CD4-positive, alpha-beta T cell (primary cell): Measurements from ENCODE around the gene GFI1. TPM values are rescaled to one million over a fixed set of nuclear protein-coding genes. Genes with fewer than 3 reads are reported as not detected.

Experiments used
- ATAC-seq: fragments of 200-7000 bp; cut with Tn5 transposase; one replicate; pipeline ENCODE4 v1.10.0; 2022; ENCODE audit warnings: mild to moderate bottlenecking; ENCODE audit not compliant: poor library complexity
- CTCF ChIA-PET: fragments of 350-600 bp; sonication (Branson Sonifier 250); formaldehyde crosslinking; loops from one replicate; lab custom pipeline; 2021; ENCODE audit warnings: antibody characterized with exemption, inconsistent platforms; lab: Charles Lee
- POLR2A ChIA-PET: fragments of 350-600 bp; sonication (Branson Sonifier 250); formaldehyde crosslinking; loops from one replicate; lab custom pipeline; 2021; ENCODE audit warnings: antibody characterized with exemption, inconsistent platforms; lab: Charles Lee
- DNase-seq, 14 experiments: peaks; one replicate each; pipeline ENCODE4 v3.0.0-alpha.2; 2013 to 2020; ENCODE audit warnings: mixed read lengths in 2 of 14
- H3K27ac ChIP-seq, 2 donors: one replicate each; pipeline versions ENCODE4 v1.5.1 to v1.7.0; 2013; ENCODE audit warnings: low read length in 2 of 2, low read depth in 1 of 2, mild to moderate bottlenecking in 1 of 2
- H3K27me3 ChIP-seq, 2 experiments: 1 replicate in 1 of 2; 2 replicates in 1 of 2; pipeline versions ENCODE4 v1.6.1 to v1.7.0; 2013; ENCODE audit warnings: low read length in 2 of 2, control low read depth in 1 of 2, mild to moderate bottlenecking in 1 of 2, moderate library complexity in 1 of 2; ENCODE audit not compliant: insufficient read depth in 2 of 2, control insufficient read depth in 1 of 2
- H3K36me3 ChIP-seq: one replicate; pipeline ENCODE4 v1.6.1; 2013; ENCODE audit warnings: low read length, control low read depth; ENCODE audit not compliant: insufficient read depth
- H3K4me1 ChIP-seq: one replicate; pipeline ENCODE4 v1.6.1; 2013; ENCODE audit warnings: low read length, control low read depth; ENCODE audit not compliant: insufficient read depth
- H3K4me3 ChIP-seq: one replicate; pipeline ENCODE4 v1.5.1; 2013; ENCODE audit warnings: mild to moderate bottlenecking, low read length, moderate library complexity
- H3K9me3 ChIP-seq, 2 experiments: 1 replicate in 1 of 2; 2 replicates in 1 of 2; pipeline versions ENCODE4 v1.6.1 to v1.7.0; 2013; ENCODE audit warnings: low read length in 2 of 2, mild to moderate bottlenecking in 2 of 2, control low read depth in 1 of 2, moderate library complexity in 1 of 2; ENCODE audit not compliant: control insufficient read depth in 1 of 2, insufficient read depth in 1 of 2
- H3K27ac Mint-ChIP-seq: one replicate; pipeline ENCODE4 v1.8.0; 2020; ENCODE audit warnings: mixed read lengths
- H3K27me3 Mint-ChIP-seq: one replicate; pipeline ENCODE4 v1.8.0; 2021; ENCODE audit warnings: mixed read lengths
- H3K36me3 Mint-ChIP-seq: one replicate; pipeline ENCODE4 v1.8.0; 2021; ENCODE audit warnings: low read depth, mixed read lengths
- H3K4me1 Mint-ChIP-seq: one replicate; pipeline ENCODE4 v1.8.0; 2021; ENCODE audit warnings: low read depth, mixed read lengths
- H3K4me3 Mint-ChIP-seq: one replicate; pipeline ENCODE4 v1.8.0; 2020; ENCODE audit warnings: mild to moderate bottlenecking, mixed read lengths
- H3K9me3 Mint-ChIP-seq: one replicate; pipeline ENCODE4 v1.8.0; 2020; ENCODE audit warnings: mixed read lengths
- intact Hi-C, 2 experiments: fragments of 100-400 bp; cut with DNase I in 1 of 2; cut with micrococcal nuclease in 1 of 2; formaldehyde crosslinking; loops; one replicate each; pipeline versions ENCODE4 v1.15.1 to v1.9.0; 2023 to 2025; cut with DNase I, micrococcal nuclease
- total RNA-seq, 174 experiments: library from RNA in 2 of 174; stranded (reverse) in 2 of 174; gene quantifications; one replicate each; pipeline ENCODE4 v1.2.3 and lab custom pipeline; 2021 to 2026
- TF ChIP-seq, protein P1 (sequence below): fragments of 200-600 bp; IDR thresholded peaks from one replicate; pipeline ENCODE4 v1.8.0; 2022; ENCODE audit warnings: antibody characterized with exemption, mild to moderate bottlenecking

The GFI1 gene
- total RNA-seq, 2 experiments from 2014 or later: 13.0 to 15.3 TPM

DNA sequence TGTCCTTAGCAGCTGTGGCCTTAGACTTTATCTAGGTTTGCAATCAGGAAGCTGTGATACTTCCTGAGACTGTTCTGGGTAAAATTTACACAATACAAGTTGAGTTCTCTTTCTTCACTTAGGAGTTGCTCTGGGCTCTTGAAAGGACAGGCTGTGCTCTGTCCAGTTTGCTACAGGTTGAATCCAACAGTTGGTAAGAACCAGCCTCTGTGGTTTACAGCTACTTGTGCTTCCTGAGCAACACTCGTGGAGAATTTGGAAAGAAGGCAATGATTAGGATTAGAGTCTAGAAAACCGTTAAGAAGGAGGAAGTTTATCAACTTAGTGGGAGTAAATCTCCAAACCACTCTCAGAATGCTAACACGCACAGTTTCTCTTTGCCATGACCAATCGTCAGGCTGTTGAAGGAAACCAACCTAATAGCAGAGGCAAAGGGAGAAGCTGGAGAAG lies 26.8 kb downstream of the GFI1 start:
- DNase-seq: no peak
- Histone ChIP-seq H3K27ac (no peak overlapping the region), H3K4me1 (peaks cover 25% of the 10 kb centered on the region), H3K27me3 (no peaks in the 10 kb centered on the region), H3K36me3 (no peaks in the 10 kb centered on the region), H3K4me3 (no peak overlapping the region), H3K9me3 (no peaks in the 10 kb centered on the region)
- H3K36me3 Mint-ChIP-seq: no peaks in the 10 kb centered on the region
- H3K4me3 Mint-ChIP-seq: peak overlapping the region; percentile 65
- no peak for ATAC-seq
- TF ChIP-seq, protein P1, sequence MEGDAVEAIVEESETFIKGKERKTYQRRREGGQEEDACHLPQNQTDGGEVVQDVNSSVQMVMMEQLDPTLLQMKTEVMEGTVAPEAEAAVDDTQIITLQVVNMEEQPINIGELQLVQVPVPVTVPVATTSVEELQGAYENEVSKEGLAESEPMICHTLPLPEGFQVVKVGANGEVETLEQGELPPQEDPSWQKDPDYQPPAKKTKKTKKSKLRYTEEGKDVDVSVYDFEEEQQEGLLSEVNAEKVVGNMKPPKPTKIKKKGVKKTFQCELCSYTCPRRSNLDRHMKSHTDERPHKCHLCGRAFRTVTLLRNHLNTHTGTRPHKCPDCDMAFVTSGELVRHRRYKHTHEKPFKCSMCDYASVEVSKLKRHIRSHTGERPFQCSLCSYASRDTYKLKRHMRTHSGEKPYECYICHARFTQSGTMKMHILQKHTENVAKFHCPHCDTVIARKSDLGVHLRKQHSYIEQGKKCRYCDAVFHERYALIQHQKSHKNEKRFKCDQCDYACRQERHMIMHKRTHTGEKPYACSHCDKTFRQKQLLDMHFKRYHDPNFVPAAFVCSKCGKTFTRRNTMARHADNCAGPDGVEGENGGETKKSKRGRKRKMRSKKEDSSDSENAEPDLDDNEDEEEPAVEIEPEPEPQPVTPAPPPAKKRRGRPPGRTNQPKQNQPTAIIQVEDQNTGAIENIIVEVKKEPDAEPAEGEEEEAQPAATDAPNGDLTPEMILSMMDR: no peak
- POLR2A ChIA-PET: no interaction called here
- no peaks in the 10 kb centered on the region for H3K27me3 Mint-ChIP-seq
- H3K27ac Mint-ChIP-seq: peak overlapping the region; percentile 0
- peaks cover 42% of the 10 kb centered on the region for H3K4me1 Mint-ChIP-seq
- no peaks in the 10 kb centered on the region for H3K9me3 Mint-ChIP-seq
- intact Hi-C loops: no loop called here
- CTCF ChIA-PET: interaction anchor here (0.6 kb wide), 1 partner anchor 427 kb away, joined by 3 read pairs; no protein-coding TSS in a partner anchor

DNA sequence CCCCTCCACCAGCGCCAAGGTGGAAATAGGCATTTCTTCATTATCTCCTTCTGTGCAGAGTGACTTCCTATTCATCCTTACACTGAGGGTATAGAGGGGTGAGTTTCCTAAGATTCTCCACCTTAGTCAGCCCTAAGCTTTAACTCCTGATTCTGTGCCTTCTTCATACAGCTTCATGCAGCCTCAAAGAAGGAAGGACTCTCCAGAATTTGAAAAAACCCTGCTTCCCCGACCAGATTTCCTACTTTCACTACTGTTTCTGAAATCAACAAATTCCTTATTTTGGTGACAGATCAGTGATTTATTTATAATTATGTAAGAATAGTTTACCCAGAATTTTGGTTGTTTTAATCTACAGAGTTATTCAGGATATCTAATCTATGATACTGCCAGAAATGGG lies 28.6 kb downstream of the GFI1 start:
- Histone ChIP-seq H3K4me3 (no peak overlapping the region), H3K27me3 (no peaks in the 10 kb centered on the region), H3K27ac (no peak overlapping the region), H3K9me3 (no peaks in the 10 kb centered on the region), H3K4me1 (peaks cover 13% of the 10 kb centered on the region), H3K36me3 (no peaks in the 10 kb centered on the region)
- no peaks in the 10 kb centered on the region for H3K9me3 Mint-ChIP-seq
- POLR2A ChIA-PET: no interaction called here
- no peaks in the 10 kb centered on the region for H3K27me3 Mint-ChIP-seq
- ATAC-seq (no peak), DNase-seq (no peak)
- H3K4me1 Mint-ChIP-seq: peaks cover 27% of the 10 kb centered on the region
- no peak overlapping the region for H3K4me3 Mint-ChIP-seq
- H3K36me3 Mint-ChIP-seq: no peaks in the 10 kb centered on the region
- TF ChIP-seq, protein P1: no peak
- intact Hi-C loops: no loop called here
- no peak overlapping the region for H3K27ac Mint-ChIP-seq
- CTCF ChIA-PET: no interaction called here

DNA sequence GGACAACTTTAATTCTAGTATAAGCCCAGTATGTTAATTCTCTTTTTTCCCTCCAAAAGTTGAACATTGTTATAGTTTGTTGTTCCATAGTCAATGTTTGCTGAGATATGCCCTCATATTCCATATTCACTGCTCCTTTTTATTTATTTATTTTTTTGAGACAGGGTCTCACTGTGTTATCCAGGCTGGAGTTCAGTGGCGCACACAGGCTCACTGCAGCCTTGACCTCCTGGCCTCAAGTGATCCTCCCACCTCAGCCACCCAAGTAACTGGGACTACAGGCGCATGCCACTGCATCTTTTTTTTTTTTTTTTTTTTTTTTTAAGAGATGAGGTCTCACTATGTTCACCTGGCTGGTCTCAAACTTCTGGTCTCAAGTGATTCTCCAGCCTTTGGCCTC lies 38.7 kb downstream of the GFI1 start:
- Histone ChIP-seq H3K4me1 (no peaks in the 10 kb centered on the region), H3K36me3 (no peaks in the 10 kb centered on the region), H3K27me3 (no peaks in the 10 kb centered on the region), H3K9me3 (no peaks in the 10 kb centered on the region), H3K4me3 (no peak overlapping the region), H3K27ac (no peak overlapping the region)
- Mint-ChIP-seq H3K27ac (no peak overlapping the region), H3K27me3 (no peaks in the 10 kb centered on the region), H3K4me3 (no peak overlapping the region), H3K4me1 (no peaks in the 10 kb centered on the region), H3K9me3 (peaks cover 5% of the 10 kb centered on the region), H3K36me3 (no peaks in the 10 kb centered on the region)
- intact Hi-C loops: no loop called here
- ATAC-seq (no peak), DNase-seq (no peak)
- TF ChIP-seq, protein P1: no peak
- CTCF ChIA-PET: no interaction called here
- POLR2A ChIA-PET: no interaction called here
